AG09319 (cell line): ENCODE measurements around the gene ING3.

Source experiments
- DNase-seq: peaks from one replicate; pipeline ENCODE4 v3.0.0-alpha.2; 2010; ENCODE audit warnings: low read depth; ENCODE audit errors: extremely low read depth
- TF ChIP-seq, protein P1 (sequence below): IDR thresholded peaks from 2 replicates; pipeline ENCODE4 v1.5.1; 2011; ENCODE audit warnings: low read depth, mild to moderate bottlenecking, inconsistent platforms, low read length, moderate library complexity

The ING3 gene

DNA sequence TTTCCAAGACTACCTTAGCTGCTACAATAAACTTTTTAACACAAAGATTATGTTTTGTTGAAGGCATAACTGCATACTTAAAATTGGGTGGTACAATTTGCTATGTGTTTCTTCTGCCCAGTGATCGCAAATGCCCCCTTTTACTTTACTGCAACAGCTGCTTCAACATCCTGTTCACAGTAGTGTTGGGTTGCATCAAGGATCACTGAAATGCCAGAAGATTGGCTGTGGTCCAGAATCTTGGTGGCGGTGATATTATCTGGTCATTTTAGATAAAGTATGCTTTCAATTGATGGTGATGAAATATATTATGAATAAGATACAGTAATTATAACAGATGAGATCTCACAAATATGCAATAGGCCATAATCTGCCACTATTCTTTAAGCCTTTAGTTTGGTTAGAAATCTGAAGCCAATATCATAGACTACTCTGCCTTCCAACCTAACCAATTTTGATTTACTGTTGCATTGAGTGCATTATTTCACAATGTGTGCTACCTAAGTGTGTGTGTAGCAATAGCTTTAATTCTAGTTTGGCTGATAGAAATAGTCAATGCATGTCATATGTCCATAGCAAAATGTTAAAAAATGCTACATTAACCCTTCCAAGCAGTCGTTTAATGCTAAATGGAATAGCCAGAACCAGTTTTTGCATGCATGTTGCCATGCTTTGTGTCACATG, 29.8 kb upstream of the ING3 start:
- TF ChIP-seq, protein P1, sequence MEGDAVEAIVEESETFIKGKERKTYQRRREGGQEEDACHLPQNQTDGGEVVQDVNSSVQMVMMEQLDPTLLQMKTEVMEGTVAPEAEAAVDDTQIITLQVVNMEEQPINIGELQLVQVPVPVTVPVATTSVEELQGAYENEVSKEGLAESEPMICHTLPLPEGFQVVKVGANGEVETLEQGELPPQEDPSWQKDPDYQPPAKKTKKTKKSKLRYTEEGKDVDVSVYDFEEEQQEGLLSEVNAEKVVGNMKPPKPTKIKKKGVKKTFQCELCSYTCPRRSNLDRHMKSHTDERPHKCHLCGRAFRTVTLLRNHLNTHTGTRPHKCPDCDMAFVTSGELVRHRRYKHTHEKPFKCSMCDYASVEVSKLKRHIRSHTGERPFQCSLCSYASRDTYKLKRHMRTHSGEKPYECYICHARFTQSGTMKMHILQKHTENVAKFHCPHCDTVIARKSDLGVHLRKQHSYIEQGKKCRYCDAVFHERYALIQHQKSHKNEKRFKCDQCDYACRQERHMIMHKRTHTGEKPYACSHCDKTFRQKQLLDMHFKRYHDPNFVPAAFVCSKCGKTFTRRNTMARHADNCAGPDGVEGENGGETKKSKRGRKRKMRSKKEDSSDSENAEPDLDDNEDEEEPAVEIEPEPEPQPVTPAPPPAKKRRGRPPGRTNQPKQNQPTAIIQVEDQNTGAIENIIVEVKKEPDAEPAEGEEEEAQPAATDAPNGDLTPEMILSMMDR, result no peak
- DNase-seq, result no peak

DNA sequence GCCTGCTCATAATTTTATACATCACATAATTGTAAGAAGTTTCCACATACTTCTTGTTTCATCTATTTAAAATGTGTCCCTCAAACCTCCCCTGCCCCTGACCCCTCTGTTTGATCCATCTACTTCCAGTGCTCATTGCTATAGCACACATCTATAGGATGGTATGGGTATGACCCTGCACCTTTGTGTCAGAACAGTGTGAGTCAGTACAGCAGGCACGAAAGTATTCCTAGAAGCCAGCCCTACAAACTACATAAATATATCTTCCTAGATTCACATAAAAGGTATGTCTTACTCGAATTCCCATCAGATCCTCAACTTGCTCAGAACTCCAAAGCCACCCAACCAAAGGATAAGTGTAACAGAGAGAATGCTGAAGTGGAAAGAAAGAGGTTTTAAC, 25.7 kb upstream of the ING3 start:
- DNase-seq, result no peak
- TF ChIP-seq, protein P1, result no peak

DNA sequence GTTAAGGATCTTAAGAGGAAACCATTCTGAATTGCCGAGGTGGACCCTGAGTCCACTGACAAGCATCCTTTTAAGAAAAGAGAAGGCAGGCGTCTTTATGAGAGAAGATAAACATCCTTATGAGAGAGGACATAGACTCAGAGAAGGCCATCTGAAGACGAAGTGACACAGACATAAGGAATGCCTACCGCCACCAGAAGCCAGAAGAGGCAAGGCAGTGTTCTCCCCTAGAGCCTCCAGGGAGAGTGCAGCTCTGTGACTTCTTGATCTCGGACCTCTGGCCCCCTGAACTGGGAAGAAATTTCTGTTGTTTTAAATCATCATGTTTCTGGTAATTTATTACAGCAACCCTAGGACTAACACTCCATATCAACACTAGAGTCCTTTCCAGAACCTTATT, 25.2 kb upstream of the ING3 start:
- TF ChIP-seq, protein P1, result no peak
- no peak for DNase-seq

DNA sequence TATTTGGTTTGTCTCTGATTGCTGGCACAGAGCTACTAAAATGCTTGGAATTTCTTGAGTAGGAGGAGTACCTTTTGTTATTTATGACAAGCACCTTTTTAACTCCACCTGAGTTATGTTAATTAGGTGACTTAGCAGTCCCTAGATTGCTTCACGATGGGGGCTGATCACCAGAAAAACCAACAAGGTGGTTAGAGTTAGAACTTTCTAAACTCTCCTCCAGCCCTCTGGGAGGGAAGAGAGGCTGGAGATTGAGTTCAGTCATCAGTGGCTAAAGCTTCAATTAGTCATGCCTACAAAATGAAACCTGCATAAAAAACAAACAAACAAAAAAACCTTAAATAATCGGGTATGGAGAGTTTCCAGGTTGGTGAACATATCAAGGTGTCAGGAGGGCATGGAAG, 23.6 kb upstream of the ING3 start:
- DNase-seq, result no peak
- TF ChIP-seq, protein P1, result no peak

DNA sequence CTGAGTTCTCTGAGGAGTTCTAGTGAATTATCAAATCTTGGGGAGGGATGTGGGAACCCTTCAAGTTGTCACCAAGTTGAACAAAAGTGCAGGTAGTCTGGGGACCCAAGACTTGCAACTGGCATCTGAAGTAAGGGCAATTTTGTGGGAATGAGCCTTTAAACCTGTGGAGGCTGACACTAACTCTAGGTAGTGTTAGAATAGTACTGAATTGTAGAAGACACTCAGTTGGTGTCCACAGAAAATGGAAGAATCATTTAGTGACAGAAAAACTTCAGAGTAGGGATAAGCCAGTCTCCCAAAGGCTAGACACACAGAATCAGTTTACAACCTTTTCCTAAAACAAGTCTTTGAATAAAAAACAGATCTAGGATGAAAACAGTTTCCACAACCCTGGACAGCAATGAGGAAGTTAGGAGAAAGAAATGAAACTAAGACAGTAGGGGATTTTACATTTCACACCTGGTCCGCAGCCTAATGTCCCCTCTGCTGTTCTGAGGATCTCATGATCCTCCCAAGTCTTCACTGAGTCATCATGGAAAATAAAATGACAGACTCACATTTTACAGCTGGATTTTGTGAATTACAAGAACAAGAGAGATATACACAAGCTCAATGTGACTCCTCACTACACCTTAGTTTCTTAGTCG, 23.0 kb upstream of the ING3 start:
- no peak for DNase-seq
- TF ChIP-seq, protein P1, result no peak

DNA sequence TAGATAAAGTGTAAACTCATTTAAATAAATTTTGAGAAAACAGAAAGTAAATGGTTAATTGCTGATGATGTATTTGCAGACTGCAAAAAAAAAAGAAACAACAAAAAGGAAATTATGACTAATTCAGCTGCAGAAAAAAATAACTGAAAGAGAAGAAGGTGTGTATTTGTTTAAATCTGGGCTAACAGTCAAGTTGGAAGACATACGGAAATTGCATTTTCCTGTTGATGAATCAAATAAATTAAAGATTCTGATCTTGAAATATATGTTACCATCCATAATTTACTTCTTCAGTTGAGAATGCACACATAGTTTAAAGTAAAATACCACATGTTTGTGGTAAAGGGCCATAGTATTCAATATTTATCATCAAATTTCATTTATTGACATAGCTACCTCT, 19.3 kb upstream of the ING3 start:
- TF ChIP-seq, protein P1, result no peak
- no peak for DNase-seq

DNA sequence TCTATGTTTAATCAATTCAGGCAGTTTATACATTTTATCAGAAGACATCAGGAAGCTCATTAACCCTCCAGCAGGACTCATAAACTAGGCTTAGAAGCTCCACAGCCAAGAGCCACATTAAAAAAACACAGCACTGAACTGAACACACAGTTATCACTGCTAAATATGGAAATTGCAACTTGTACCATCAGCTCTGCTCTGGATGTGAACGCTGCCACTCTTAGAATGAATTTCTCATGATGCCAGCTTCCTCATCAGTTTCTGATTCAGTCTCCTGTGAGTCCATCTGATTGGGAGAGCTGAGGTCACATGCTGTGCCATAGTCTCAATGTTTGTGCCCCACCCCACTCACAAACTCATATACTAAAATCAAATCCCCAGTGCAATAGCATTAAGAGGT, 17.1 kb upstream of the ING3 start:
- no peak for DNase-seq
- TF ChIP-seq, protein P1, result no peak
